GM13976 (cell line): ENCODE measurements around the gene RASA2.

Source experiments
- DNase-seq: peaks from one replicate; pipeline ENCODE4 v3.0.0; 2012; ENCODE audit warnings: low spot score
- in situ Hi-C: fragments of 300-500 bp; cut with MboI; formaldehyde crosslinking; loops from one replicate; pipeline ENCODE4 v1.12.0; 2022; ENCODE audit warnings: low sequenced_read_pairs, mixed read lengths, inconsistent platforms; ENCODE audit not compliant: unreplicated experiment
- TF ChIP-seq, protein P1 (sequence below): IDR thresholded peaks from 2 replicates; pipeline ENCODE4 v1.5.1; 2012; ENCODE audit warnings: borderline replicate concordance, mild to moderate bottlenecking; ENCODE audit not compliant: insufficient read depth; ENCODE audit errors: extremely low read depth, missing control alignments, control extremely low read depth

Gene RASA2

DNA sequence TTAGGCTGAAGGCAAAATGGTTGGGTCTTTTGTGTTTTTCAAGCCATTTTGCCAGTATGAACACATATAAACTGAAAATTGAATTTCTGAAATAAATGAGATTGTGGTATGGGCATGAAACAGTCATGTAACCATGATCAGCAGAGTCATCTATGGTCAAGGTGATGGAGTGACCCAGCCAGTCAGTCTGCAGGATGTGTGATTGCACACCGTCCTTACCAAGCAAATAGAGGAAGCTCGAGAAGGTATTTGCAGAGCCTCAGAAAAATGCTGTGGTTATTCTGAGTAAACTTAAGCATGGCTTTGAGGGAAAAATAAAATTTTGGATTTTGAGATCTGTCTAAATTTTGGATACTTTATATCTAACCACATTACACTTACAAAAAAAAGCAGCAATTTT is 155.4 kb downstream of the RASA2 start:
- in situ Hi-C loops, result no loop called here
- no peak for DNase-seq
- TF ChIP-seq, protein P1, sequence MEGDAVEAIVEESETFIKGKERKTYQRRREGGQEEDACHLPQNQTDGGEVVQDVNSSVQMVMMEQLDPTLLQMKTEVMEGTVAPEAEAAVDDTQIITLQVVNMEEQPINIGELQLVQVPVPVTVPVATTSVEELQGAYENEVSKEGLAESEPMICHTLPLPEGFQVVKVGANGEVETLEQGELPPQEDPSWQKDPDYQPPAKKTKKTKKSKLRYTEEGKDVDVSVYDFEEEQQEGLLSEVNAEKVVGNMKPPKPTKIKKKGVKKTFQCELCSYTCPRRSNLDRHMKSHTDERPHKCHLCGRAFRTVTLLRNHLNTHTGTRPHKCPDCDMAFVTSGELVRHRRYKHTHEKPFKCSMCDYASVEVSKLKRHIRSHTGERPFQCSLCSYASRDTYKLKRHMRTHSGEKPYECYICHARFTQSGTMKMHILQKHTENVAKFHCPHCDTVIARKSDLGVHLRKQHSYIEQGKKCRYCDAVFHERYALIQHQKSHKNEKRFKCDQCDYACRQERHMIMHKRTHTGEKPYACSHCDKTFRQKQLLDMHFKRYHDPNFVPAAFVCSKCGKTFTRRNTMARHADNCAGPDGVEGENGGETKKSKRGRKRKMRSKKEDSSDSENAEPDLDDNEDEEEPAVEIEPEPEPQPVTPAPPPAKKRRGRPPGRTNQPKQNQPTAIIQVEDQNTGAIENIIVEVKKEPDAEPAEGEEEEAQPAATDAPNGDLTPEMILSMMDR, result no peak

DNA sequence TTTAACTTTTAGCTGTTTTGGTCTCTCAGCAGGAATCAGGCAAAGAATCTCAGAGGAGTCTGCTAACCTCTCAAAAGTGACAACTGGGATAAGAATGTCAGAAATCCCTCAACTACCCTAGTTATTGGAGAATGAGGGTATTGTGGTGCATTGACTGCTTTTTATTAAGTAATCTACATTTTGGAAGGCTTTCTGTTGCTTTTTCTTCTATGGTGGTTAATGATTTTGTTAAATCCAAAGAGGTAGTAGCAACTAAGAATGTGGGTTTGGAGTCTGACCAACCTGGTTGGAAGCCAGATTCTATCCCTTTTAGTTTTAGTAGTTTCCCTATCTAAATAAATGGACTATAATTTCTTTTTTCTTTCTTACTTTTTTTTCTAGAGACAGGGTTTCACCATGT is 156.6 kb downstream of the RASA2 start:
- in situ Hi-C loops, result no loop called here
- TF ChIP-seq, protein P1, result no peak

DNA sequence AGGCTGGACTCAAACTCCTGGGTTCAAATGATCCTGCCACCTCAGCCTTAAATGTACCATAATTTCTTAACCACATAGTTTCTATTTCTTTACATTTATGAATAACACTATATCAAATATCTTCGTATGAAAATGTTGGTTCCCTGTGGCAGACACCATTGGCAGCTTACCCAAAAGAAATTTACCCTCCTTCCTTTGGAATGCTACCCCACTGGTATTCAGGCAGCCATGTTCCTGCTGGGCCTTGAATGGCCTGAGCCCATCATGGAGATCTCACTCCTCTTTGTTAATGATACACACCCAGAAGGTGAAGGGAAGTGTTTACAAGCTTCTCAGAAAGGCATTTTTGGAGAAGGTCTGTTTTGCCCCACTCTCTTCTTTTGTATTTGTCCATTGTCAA is 157.0 kb downstream of the RASA2 start:
- DNase-seq, result no peak
- in situ Hi-C loops, result no loop called here
- TF ChIP-seq, protein P1, result no peak

More for the DNA sequence above, 156.6 kb downstream of the RASA2 start:
- no peak for DNase-seq

DNA sequence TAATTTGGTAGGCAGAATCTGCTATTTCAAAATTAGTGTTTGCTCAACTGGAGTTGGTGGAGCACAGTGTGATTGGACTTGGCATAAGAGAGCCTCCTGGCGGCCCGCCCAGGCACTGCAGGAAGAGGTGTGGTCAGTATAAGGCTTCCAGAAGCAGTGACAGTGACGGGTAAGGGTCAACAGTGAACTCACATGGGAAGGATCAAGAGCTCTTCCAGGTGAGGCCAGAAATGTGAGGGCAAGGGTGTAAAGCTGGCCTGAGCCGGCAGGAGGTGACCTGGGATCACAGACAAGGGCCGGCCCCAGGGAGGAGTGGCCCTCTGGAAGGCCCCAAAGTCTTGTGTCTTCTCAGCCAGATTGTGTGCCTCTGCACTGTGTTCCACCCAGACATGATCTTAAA is 158.1 kb downstream of the RASA2 start:
- in situ Hi-C loops, result no loop called here
- DNase-seq, result peak; percentile 76
- TF ChIP-seq, protein P1, result peak; percentile 74

DNA sequence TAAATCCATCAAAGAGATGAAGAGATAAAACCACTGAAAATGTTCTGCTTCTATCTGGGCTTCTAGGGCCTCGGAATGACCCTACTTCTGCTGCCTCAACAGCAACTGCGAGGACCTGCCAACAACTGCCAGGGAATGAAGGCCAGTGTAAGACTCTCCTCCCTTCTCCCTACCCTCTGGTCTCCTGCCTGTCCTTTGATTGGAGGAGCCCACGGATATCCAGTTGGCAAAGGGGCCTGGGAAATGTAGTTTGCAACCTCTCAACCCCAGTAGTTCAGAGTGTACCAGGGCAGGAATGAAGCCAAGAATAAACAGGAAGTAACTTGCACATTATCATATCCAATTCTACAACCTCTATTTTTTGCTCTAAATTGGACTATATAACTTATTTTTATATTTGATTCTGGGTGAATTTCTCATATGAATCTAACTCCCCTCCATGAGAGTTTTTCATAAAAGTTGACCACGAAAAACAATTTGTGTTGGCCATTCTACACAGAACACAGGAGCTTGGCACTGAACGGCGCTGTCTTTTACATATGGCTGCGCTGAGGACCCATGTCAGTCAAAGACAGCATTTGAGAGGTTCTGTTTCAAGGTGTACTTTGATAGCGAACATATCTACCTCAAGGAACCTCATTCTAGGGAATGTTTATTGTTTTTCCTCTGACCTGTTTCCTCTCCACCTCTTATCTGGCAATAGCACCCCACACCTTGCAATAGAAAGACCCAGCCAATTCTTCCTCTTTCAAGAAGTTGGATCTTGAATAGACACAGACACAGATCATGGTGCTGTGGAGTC is 160.1 kb downstream of the RASA2 start:
- TF ChIP-seq, protein P1, result no peak
- in situ Hi-C loops, result no loop called here
- DNase-seq, result no peak

DNA sequence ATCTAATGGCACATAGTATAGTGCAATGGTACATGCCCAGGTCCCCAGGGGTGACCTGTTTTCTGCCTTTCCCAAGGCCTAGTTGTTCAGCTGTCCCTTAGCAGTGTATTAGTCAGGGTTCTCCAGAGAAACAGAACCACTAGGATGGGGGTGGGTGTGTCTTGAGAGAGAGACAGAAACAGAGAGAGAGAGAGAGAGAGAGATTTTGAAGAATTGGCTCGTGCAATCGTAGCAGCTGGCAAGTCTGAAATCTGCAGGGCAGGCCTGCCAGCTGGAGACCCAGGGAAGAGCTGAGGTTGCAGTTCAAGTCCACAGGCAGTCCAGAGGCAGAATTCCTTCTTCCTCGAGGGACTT is 160.7 kb downstream of the RASA2 start:
- no peak for DNase-seq
- TF ChIP-seq, protein P1, result no peak
- in situ Hi-C loops, result no loop called here
